Measurements from ENCODE around the gene EDN1. TPM values are rescaled to one million over a fixed set of nuclear protein-coding genes. Genes with fewer than 3 reads are reported as not detected.

EDN1 gene
- total and polyA plus RNA-seq, 2 of the 4 experiments (the other 2 are of a cell fraction): 5.6 to 9.0 TPM

GRCh38 chr6:12298017-12298978, 8.1 kb downstream of the EDN1 start:
- no peak overlapping the region for H3K4ac ChIP-seq (ENCODE audit: low read depth, low read length)
- ChIA-PET POLR2A (ENCODE audit: unreplicated experiment) (no interaction called here), CTCF (interaction anchor here (1.6 kb wide), 2 partner anchors 8 to 306 kb away, joined by 4 to 6 read pairs; partner anchors contain the start of gene EDN1)
- H3K14ac ChIP-seq (replicated peaks; ENCODE audit: low read depth, low read length): no peak overlapping the region
- H3K9me1 ChIP-seq (ENCODE audit: insufficient read depth, low read length): peaks cover 4% of the 10 kb centered on the region; the same call in 1 of the 2 replicates
- no peak overlapping the region for H2AK9ac ChIP-seq (replicated peaks; ENCODE audit: low read depth, low read length, poor library complexity)
- H4K91ac ChIP-seq (ENCODE audit: insufficient read depth, low read depth, low read length): no peak overlapping the region
- no peak overlapping the region for H2BK5ac ChIP-seq (ENCODE audit: low read depth, low read length, poor library complexity, severe bottlenecking)
- no peak overlapping the region for H2AFZ ChIP-seq (replicated peaks; ENCODE audit: low read length, poor library complexity)
- no peak overlapping the region for H2BK20ac ChIP-seq (ENCODE audit: low read depth, low read length)
- H2AK5ac ChIP-seq (ENCODE audit: low read depth, low read length): no peak overlapping the region
- dilution Hi-C loops (cut with HindIII; ENCODE audit: low sequenced_read_pairs, unreplicated experiment): no loop called here
- no peak overlapping the region for H2BK15ac ChIP-seq (ENCODE audit: low read depth, low read length)
- H3K36me3 ChIP-seq (ENCODE audit: control insufficient read depth, insufficient read depth, low read length): peaks cover 1% of the 10 kb centered on the region; the same call in 1 of the 2 replicates
- no TSS peak for BruUV-seq (replicated peaks)
- no peak overlapping the region for H3K56ac ChIP-seq (ENCODE audit: extremely low read depth, insufficient read depth, low read length)
- H3K9ac ChIP-seq (ENCODE audit: low read depth, low read length): no peak overlapping the region
- no peak overlapping the region for H3K18ac ChIP-seq (ENCODE audit: low read depth, low read length)
- peaks cover 6% of the 10 kb centered on the region for H3K4me1 ChIP-seq (ENCODE audit: control insufficient read depth, insufficient read depth, low read length)
- WGBS, 2 experiments (ENCODE audit: extremely low coverage in 2 of 2, insufficient read length in 1 of 2): no CpG with 5 or more reads among the region's 7 CpGs
- H3K23ac ChIP-seq (ENCODE audit: low read depth, low read length): no peak overlapping the region
- H3K79me1 ChIP-seq (ENCODE audit: low read depth in 1 of 2, low read length in 2 of 2): no peaks in the 10 kb centered on the region
- H3K4me2 ChIP-seq (ENCODE audit: low read depth, low read length): no peak overlapping the region
- H3K4me3 ChIP-seq (ENCODE audit: insufficient read depth, low read depth, low read length): no peak overlapping the region
- TF ChIP-seq USF2 (IDR thresholded peaks at IDR 0.05; ENCODE audit: low read depth, low read length) (no peak), BHLHE40 (IDR thresholded peaks at IDR 0.05; ENCODE audit: low read depth, low read length) (no peak), MXI1 (IDR thresholded peaks at IDR 0.05; ENCODE audit: borderline replicate concordance, low read depth, low read length) (no peak), FOS (IDR thresholded peaks at IDR 0.05; ENCODE audit: low read depth, low read length) (no peak), NFE2L2 (IDR thresholded peaks at IDR 0.05; ENCODE audit: low read depth, low read length) (no peak), RFX5 (IDR thresholded peaks at IDR 0.05; ENCODE audit: low read depth, low read length) (no peak), SMC3 (IDR thresholded peaks at IDR 0.05; ENCODE audit: low read depth, low read length) (no peak), CHD1 (IDR thresholded peaks at IDR 0.05; ENCODE audit: low read depth, low read length) (no peak), CEBPB (IDR thresholded peaks at IDR 0.05; ENCODE audit: low read depth, low read length) (no peak)
- no peak overlapping the region for H3K27ac ChIP-seq (ENCODE audit: insufficient read depth, low read length)
- DNase-seq (no peak), ATAC-seq (ENCODE audit: low read depth) (no peak)
- H4K20me1 ChIP-seq (ENCODE audit: insufficient read depth, low read length): no peaks in the 10 kb centered on the region
- in situ Hi-C loops (cut with MboI; ENCODE audit: low sequenced_read_pairs): loop anchor here (5.0 kb wide), 1 partner anchor 299 kb away; no protein-coding TSS in a partner anchor
- no peaks in the 10 kb centered on the region for H3K27me3 ChIP-seq (ENCODE audit: control insufficient read depth, insufficient read depth, low read length)
- H4K5ac ChIP-seq (ENCODE audit: low read depth, low read length): no peak overlapping the region
- no peaks in the 10 kb centered on the region for H3K9me3 ChIP-seq (ENCODE audit: control insufficient read depth, insufficient read depth, low read length)
- H2BK120ac ChIP-seq (ENCODE audit: low read depth, low read length): 0 out of 2 replicates have a peak overlapping the region, but pooled peaks have one; percentile 9
- no peak overlapping the region for H4K8ac ChIP-seq (ENCODE audit: low read depth in 2 of 2, low read length in 2 of 2)
- intact Hi-C loops (cut with micrococcal nuclease): loop anchor here (10.0 kb wide), 2 partner anchors 207 to 597 kb away; no protein-coding TSS in a partner anchor

All from IMR-90 (cell line).